GM21381 (cell line): ENCODE measurements around the gene ITPKB.
"Not testable (repeated sequence)": the region's sequence is repeated elsewhere in the genome, so short reads cannot be mapped to it uniquely, and the experiment has no call there.

Experiments used
- ATAC-seq: cut with Tn5 transposase; IDR thresholded peaks from one replicate; pipeline ENCODE4 v1.9.1; 2021; ENCODE audit warnings: mild to moderate bottlenecking, moderate library complexity; ENCODE audit not compliant: unreplicated experiment

ITPKB gene

GRCh38 chr1:226761322-226761721 is 22.2 kb upstream of the ITPKB start:
- ATAC-seq: no peak

GRCh38 chr1:226754793-226755533 is 15.9 kb upstream of the ITPKB start:
- no peak for ATAC-seq

- no peak for ATAC-seq
Observed at GRCh38 chr1:226754097-226754496, 15.0 kb upstream of the ITPKB start.

DNA sequence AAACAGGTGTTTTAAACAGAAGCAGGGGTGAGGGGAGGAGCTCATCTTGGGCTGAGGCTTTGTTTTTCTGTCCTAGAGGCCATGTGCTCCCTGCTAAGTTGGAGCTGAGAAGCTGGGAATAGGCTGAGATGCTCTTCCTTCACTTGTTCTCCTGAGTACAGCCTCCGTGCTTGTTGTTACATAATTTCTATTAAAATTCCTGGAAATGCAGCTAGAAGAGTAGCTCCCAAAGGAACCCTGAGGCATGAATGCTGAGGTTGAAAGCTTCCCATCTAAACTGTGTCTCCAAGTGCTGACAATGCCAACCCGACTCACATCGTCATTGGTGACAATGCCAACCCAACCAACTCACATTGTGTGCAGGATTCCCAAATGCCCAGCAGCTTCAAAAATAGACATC is 12.6 kb upstream of the ITPKB start:
- ATAC-seq: no peak

DNA sequence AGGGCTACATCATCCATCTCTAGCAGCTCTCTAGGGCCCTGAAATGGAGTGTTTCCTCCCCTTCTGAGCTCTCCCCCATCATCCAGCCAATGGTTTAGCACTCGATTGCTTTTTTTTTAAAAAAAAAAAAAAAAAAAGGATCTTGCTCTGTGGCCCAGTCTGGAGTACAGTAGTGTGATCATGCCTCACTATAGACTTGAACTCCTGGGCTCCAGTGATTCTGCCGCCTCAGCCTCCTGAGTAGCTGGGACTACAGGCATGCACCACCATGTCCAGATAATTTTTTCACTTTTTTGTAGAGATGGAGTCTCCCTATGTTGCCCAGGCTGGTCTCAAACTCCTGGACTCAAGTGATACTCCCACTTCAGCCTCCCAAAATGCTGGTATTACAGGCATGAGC is 12.1 kb upstream of the ITPKB start:
- no peak for ATAC-seq

DNA sequence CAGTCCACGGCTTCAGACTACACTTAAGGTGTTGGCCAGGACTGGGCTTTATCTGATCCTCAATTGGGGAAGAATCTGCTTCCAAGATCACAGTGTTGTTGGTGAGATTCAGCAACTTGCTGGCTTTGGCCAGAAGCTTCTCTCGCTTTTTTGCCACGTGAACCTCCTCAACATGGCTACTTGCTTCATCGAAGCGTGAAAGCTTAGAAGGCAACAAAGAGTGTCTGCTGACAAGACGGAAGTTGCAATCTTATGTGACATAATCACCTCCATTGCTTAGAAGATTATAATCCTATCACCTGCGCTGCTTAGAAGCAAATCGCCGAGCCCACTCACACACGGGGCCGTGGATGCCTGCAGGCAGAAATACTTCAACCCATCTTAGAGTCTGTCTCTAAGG is 10.4 kb upstream of the ITPKB start:
- no peak for ATAC-seq

DNA sequence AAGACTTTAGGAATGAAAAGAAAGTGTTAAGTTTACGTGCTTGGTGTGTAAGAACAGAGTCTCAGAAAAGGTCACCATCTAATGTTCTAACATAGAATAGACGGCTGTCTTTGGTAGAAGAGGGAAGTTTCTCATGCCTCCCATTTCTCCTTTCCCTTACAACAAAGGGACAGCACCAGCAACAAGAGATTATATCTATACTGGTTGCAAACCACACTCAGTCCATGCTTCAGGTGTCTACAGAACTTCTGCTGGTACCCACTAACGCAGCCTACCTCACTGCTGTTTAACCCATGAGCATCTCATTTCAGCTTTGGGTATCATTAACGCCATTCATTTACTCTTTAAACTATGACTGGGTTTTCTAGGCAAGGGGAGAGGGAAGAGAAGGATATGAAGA is 9.2 kb upstream of the ITPKB start:
- no peak for ATAC-seq

GRCh38 chr1:226747519-226748263 is 8.6 kb upstream of the ITPKB start:
- not testable (repeated sequence) for ATAC-seq

DNA sequence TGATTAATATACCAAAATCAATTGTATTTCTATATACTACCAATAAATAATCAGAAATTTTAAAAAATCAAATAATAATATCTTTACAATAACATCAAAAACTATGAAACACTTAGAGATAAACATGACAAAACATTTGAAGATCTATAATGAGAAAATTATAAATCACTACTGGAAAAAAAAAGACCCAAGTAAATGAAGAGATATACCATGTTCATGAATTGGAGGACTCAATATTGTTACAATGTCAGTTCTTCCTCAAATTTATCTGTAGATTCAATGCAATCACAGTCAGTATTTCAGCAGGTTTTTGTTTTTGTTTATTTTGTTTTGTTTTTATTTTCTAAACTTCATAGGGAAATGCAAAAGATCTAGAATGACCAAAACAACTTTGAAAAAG is 4.2 kb upstream of the ITPKB start:
- ATAC-seq: no peak

- no peak for ATAC-seq
Observed at GRCh38 chr1:226741009-226741408, 1.9 kb upstream of the ITPKB start.

- ATAC-seq: no peak
Observed at GRCh38 chr1:226739696-226740065, 599 bp upstream of the ITPKB start.

DNA sequence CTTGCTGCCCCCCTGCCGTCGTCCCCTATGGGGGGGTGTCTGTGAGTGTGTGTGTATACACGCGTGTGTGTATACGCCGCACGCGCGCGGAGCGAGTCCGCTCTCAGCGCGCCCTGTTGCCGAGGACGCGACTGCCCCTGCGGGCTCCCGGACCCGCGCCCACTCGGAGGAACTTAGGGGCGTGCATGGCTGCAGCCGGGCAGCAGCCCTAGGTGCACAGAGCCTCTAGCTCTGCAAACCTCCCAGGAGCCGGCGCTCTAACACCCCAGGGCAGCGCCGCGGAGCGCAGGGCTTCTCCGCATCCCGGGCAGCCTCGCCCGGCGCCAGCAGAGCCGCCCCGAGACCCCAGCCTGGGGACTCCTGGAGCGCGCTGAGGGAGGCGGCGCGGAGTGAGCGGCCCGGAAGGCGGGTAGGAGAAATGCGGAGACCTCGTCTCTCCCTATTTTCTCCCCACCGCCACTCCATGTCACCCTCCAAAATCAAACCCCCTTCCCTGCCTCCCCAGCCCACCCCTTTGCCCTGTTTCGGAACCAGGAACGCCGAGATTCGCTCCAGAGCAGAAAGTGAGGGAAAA is 574 bp downstream of the ITPKB start:
- ATAC-seq: peak; percentile 25

GRCh38 chr1:226737819-226738420 is 1.2 kb downstream of the ITPKB start:
- ATAC-seq: peak; percentile 25

GRCh38 chr1:226736908-226737818 is 1.9 kb downstream of the ITPKB start:
- peak; percentile 37 for ATAC-seq

DNA sequence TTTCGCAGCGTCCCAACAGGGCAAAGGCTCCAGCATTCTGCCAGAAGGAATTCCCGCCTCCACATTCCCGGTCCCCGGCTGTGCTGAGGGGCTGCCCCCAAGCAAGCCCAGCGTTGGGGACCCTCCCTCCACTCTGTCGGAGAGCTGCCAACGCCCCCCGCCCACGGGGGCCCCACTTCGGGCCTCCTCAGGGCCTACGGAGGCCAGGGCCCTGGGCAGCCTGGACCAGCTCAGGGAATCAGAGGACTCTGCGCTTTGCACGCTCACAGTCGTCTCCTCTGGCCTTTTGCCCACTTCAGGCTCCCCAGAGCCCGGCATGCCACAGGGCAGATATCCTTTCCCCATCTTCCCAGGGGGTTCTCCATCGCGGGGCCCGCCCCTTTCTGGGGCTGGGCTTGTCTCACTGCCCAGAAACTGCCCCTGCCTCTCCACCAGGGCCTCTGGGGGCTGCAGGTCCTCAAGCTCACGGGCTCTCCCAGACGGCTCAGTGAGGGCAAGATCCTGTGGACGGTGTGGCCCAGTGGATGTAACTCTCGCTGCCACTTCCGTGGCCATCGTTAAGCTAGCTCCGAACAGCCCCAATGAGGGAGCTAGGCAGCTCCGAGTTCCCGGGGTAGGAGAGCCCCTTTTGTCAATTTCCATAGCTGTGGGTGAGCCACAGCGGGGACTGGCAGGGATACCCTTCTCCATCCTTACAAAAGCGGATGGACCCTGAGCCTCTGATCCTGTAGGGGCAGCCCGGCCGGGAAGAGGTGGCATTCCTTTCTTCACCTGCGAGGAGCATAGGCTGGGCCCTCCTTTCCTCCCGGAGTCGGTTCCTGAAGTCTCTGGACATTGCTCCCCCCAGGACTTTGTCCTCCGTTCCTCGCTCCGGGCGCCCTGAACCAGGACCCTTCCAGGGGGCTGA is 2.8 kb downstream of the ITPKB start:
- ATAC-seq: no peak

- ATAC-seq: no peak
Observed at GRCh38 chr1:226735576-226735975, 3.5 kb downstream of the ITPKB start.

- ATAC-seq: no peak
Observed at GRCh38 chr1:226734611-226735153, 4.4 kb downstream of the ITPKB start.

DNA sequence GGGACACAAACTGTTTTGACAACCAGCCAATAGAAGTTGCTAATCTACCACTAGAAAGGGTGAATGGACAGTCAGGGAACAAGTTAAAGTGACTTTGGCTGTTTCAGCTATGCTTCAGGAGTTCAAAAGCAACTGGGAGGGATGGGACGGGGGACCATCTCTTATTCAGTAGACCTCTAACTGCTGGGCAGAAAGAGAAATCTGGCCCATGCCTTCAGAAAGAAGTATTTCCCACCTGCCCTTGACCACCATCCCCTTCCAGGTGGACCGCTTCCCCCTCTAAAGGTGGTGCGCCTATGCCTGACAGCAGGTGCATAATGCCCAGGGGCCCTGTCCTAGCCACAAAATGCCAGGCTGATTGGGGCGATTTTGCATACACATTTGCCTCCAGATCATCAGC is 5.2 kb downstream of the ITPKB start:
- ATAC-seq: no peak

GRCh38 chr1:226733304-226733703 is 5.8 kb downstream of the ITPKB start:
- no peak for ATAC-seq
